GM10248 (cell line): Measurements from ENCODE around the gene GATD1.

Experiments used
- CTCF ChIA-PET: fragments of 300-600 bp; sonication (Branson Sonifier 250); formaldehyde crosslinking; extraction: SDS; loops from one replicate; lab custom pipeline; 2021; ENCODE audit warnings: antibody characterized with exemption; lab: Yijun Ruan, JAX
- POLR2A ChIA-PET: fragments of 350-650 bp; sonication (Branson Sonifier 250); formaldehyde crosslinking; extraction: SDS; loops from one replicate; lab custom pipeline; 2020; ENCODE audit warnings: antibody characterized with exemption; lab: Yijun Ruan, JAX
- DNase-seq: peaks from one replicate; pipeline ENCODE4 v3.0.0; 2012; ENCODE audit errors: extremely low spot score
- TF ChIP-seq, protein P1 (sequence below): IDR thresholded peaks from 2 replicates; pipeline ENCODE4 v1.5.1; 2012; ENCODE audit warnings: mild to moderate bottlenecking, low read depth; ENCODE audit errors: extremely low read depth, missing control alignments, control extremely low read depth

Gene GATD1

DNA sequence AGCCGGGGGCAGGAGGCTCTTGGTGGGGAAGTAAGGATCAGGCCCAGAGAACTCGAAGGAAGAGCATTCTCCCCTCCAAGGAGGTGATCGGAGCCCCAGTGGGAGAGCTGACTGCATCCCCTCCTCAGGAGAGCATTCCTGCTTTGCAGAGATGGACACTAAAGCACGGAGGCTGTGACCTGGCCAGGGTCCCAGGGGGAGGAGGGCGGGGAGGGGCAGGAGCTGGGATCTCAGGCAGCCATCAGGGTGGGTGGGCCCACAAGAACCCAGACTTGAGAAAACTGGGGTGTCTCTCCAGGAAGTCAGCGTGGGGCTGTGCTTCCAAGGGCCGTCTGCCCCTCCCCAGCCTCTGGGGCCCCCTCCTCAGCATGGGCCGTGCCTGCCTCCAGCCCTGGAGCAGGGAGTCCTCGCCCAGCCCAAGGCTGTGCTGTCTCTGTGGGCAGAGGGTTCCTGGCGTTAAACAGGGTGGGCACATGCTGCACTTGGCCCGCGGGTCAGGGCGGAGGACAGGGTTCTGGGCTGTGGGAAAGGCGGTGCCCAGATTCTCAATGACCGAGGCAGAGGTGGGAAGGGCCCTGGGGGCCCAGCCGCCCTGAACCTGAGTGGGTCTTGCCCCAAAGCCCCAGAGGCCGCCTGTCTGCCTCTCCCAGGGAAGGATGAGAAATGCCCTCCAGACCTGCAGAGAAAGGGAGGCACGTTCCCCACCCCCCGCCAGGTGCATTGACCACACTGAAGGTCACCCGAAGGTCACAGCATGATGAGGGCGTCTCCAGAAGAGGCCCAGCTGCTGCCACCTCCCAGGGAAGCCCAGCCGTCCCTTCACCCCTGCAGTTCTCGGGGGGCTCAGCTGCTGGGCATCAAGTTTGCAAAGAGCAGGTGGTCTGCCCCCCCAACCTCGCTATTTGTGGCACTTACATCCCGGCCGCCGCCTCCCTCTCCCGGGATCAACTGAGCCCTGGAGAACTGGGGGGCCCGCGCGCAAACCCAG lies 12.0 kb upstream of the GATD1 start:
- POLR2A ChIA-PET = interaction anchor here (0.5 to 1.1 kb wide), 2 partner anchors 30 to 450 kb away, joined by 3 to 6 read pairs; no protein-coding TSS in a partner anchor
- peak; percentile 44 for DNase-seq
- TF ChIP-seq, protein P1, sequence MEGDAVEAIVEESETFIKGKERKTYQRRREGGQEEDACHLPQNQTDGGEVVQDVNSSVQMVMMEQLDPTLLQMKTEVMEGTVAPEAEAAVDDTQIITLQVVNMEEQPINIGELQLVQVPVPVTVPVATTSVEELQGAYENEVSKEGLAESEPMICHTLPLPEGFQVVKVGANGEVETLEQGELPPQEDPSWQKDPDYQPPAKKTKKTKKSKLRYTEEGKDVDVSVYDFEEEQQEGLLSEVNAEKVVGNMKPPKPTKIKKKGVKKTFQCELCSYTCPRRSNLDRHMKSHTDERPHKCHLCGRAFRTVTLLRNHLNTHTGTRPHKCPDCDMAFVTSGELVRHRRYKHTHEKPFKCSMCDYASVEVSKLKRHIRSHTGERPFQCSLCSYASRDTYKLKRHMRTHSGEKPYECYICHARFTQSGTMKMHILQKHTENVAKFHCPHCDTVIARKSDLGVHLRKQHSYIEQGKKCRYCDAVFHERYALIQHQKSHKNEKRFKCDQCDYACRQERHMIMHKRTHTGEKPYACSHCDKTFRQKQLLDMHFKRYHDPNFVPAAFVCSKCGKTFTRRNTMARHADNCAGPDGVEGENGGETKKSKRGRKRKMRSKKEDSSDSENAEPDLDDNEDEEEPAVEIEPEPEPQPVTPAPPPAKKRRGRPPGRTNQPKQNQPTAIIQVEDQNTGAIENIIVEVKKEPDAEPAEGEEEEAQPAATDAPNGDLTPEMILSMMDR = no peak
- CTCF ChIA-PET = interaction anchor here (2.5 kb wide), 1 partner anchor 11 kb away, joined by 10 read pairs; the partner anchor contains the start of gene GATD1

DNA sequence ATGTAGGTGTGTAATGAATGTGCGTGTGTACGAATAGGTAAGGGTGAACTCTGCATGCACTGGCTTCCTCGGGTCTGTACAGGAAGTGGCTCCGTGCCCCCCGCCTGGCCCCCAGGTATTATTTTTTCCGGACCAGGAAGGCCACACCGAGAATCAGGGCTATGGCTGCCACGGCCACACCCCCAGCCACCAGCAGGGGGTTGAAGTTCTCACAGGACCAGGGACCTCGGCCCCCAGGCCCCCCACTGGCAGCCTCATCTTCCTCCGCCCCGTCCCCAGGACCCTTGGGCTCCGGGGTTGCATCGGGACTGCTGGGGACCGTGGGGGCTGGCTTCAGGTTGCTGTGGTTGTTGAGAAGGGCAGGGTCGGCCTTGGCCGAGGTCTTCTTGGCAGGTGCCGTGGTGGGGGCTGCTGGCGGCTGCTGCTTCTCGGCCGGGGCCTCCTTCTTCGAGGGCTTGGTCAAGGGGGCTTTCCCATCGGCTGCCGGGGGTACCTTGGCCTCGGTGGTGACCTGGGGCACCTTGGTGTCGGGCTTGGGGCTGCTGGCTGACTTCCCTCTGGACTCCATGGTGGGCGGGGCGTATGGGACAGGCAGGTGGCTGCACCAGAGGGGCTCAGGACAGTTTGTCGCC lies 10.8 kb upstream of the GATD1 start:
- ChIA-PET CTCF (no interaction called here), POLR2A (no interaction called here)
- no peak for DNase-seq
- TF ChIP-seq, protein P1 = no peak

DNA sequence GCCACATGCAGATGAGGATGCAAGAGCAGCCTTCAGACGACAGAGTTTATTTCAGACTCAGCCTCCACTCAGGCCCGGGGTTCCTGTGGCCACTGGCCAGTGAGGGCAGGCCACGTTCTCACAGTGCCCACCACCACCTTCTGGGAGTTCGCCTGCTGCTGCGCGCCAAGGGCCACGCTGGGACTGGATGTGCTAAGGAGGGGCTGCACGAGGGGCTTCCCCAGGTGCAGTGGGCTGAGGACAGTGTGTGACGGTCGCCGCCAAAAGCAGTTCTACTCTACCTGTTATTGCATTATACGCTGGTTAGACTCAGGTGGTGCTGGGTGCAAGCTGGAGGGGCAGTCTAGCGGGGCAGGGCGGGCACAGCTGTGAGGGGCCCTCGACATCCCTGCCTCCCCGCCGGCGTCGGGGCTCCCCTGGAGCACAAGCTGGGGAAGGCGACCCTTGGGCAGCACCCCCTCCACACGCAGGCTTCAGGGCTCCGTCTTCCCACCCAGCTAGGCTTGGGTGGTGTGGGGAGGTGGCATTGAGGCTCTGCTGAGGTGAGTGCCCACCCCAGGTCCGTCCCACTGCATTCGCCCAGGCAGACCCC lies 9.9 kb upstream of the GATD1 start:
- CTCF ChIA-PET = no interaction called here
- DNase-seq = no peak
- TF ChIP-seq, protein P1 = no peak
- POLR2A ChIA-PET = no interaction called here

DNA sequence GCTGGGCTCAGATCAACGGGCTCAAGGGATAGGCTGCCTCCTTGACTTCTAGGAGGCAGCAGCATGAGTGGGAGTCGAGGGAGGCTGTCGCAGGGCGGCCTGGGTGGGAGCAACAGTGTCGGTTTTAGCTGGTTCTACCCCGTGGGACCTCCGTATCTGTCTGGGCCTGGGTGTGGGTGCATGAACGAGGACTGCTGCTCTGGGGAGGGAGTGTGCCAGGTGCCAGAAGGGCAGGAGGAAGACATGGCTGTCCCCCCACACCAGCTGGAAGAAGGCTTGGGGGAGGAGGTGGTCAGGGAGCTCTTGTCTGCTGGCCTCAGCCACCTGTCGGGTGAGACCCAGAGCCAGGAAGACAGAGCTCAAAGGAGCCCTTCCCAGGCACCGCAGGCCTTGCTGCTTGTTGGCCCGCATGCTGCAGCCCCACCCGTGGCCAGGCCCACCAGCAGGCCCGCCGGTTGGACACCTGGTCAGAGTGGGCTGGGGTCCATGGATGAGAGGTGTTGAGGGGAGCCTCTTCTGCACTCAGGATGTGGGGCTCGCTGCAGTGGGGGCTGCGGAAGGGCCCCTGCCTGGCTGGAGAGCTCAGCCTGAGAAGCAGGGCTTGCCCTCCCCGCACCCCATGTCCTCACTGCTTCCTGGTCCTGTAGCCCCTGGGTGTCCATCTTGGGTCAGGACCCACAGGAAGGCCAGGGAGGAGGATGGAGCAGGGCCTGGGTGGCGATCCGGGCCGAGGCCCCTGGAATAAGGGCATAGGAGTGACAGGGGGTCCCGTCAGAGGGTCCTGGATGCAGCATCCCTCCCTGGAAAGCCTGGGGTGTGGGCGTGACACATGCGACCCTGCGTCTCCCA lies 9.2 kb upstream of the GATD1 start:
- DNase-seq = no peak
- ChIA-PET CTCF (interaction anchor here (0.9 to 2.0 kb wide), 3 partner anchors 18 to 232 kb away, joined by 4 to 5 read pairs (median 5); no protein-coding TSS in a partner anchor), POLR2A (no interaction called here)
- TF ChIP-seq, protein P1 = no peak

DNA sequence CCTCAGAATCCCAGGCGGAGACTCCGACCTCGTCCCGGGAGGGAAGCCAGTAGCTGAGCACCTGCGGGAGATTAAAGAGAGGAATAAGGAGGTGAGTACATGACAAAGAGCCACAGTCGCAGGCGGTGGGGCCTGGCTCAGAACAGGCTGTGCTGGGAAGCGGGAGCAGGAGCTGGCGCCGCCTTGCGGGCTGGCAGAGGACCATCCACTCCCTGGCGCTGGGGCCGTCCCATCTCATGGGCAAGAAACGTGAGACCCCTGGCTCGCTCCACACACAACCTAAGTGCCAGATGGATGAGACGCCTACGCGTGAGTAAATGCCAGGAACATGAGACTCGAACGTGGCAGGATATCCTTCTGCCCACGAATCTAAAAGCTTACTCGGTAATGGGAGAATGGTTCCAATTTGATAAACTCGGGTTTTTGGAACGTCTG lies 6.3 kb upstream of the GATD1 start:
- CTCF ChIA-PET = interaction anchor here (0.7 to 2.0 kb wide), 3 partner anchors 13 to 59 kb away, joined by 3 to 12 read pairs (median 4); partner anchors contain the start of gene TSPAN4
- DNase-seq = no peak
- TF ChIP-seq, protein P1 = peak; percentile 35
- POLR2A ChIA-PET = no interaction called here
